Neural cell (in vitro differentiated cells): ENCODE measurements around the gene DCP1A. TPM values are rescaled to one million over a fixed set of nuclear protein-coding genes. Genes with fewer than 3 reads are reported as not detected.

Source experiments
- H2AFZ ChIP-seq: fragments of 200-600, 300-800 bp; sonication (generic), shearing (Covaris generic); 2 replicates; pipeline ENCODE4 v1.6.0; 2014; ENCODE audit warnings: low read depth, mild to moderate bottlenecking, antibody characterized with exemption, low read length, moderate library complexity
- H3F3A ChIP-seq: fragments of 200-600 bp; shearing (Covaris generic); 2 replicates; pipeline ENCODE4 v1.6.1; 2016; ENCODE audit warnings: mild to moderate bottlenecking, moderate library complexity, mixed read lengths, antibody characterized with exemption, low read length; ENCODE audit not compliant: insufficient read depth, poor library complexity, severe bottlenecking
- H3K27ac ChIP-seq: fragments of 200-600, 300-800 bp; sonication (generic), shearing (Covaris generic); 2 replicates; pipeline ENCODE4 v1.5.1; 2014; ENCODE audit warnings: mild to moderate bottlenecking, low read length, moderate library complexity
- H3K27me3 ChIP-seq: fragments of 300-800, 200-600 bp; sonication (generic), shearing (Covaris generic); 2 replicates; pipeline ENCODE4 v1.6.0; 2014; ENCODE audit warnings: mild to moderate bottlenecking, low read depth, low read length, moderate library complexity; ENCODE audit not compliant: insufficient read depth
- H3K36me3 ChIP-seq: fragments of 300-800, 200-600 bp; sonication (generic), shearing (Covaris generic); 2 replicates; pipeline ENCODE4 v1.5.1; 2014; ENCODE audit warnings: mild to moderate bottlenecking, antibody characterized with exemption, low read length, moderate library complexity; ENCODE audit not compliant: insufficient read depth
- H3K4me2 ChIP-seq: fragments of 300-800, 200-600 bp; sonication (generic), shearing (Covaris generic); 2 replicates; pipeline ENCODE4 v1.6.0; 2014; ENCODE audit warnings: mild to moderate bottlenecking, low read length
- H3K4me3 ChIP-seq: fragments of 300-800, 200-600 bp; sonication (generic), shearing (Covaris generic); 2 replicates; pipeline ENCODE4 v1.5.1; 2014; ENCODE audit warnings: mild to moderate bottlenecking, low read length, moderate library complexity
- H3K79me2 ChIP-seq: fragments of 200-600 bp; shearing (Covaris generic); replicated peaks from 2 replicates; pipeline ENCODE4 v1.6.0; 2014; ENCODE audit warnings: mild to moderate bottlenecking, low read length, moderate library complexity; ENCODE audit not compliant: insufficient read depth
- H3K9ac ChIP-seq: fragments of 300-800, 200-600 bp; sonication (generic), shearing (Covaris generic); 2 replicates; pipeline ENCODE4 v1.6.1; 2016; ENCODE audit warnings: mild to moderate bottlenecking, low read length, mixed read lengths
- H3K9me2 ChIP-seq: fragments of 200-600 bp; shearing (Covaris generic); 2 replicates; pipeline ENCODE4 v1.6.1; 2016; ENCODE audit warnings: mild to moderate bottlenecking, low read length, mixed read lengths; ENCODE audit not compliant: insufficient read depth
- H3K9me3 ChIP-seq: fragments of 200-600, 300-800 bp; sonication (generic), shearing (Covaris generic); 2 replicates; pipeline ENCODE4 v1.6.1; 2016; ENCODE audit warnings: mild to moderate bottlenecking, mixed run types, low read length, moderate library complexity, mixed read lengths
- H4K20me1 ChIP-seq: fragments of 200-600 bp; shearing (Covaris generic); 2 replicates; pipeline ENCODE4 v1.6.1; 2016; ENCODE audit warnings: mild to moderate bottlenecking, mixed run types; ENCODE audit not compliant: insufficient read depth
- CTCF ChIP-seq: fragments of 450-650 bp; IDR thresholded peaks from 2 replicates; pipeline ENCODE4 v1.5.1; 2014; ENCODE audit warnings: antibody characterized with exemption, mild to moderate bottlenecking, moderate library complexity; ENCODE audit not compliant: poor library complexity, severe bottlenecking
- EP300 ChIP-seq: fragments of 450-650 bp; conservative IDR thresholded peaks from 2 replicates; pipeline ENCODE4 v1.6.1; 2014; ENCODE audit warnings: antibody characterized with exemption, mild to moderate bottlenecking, moderate library complexity; ENCODE audit not compliant: poor library complexity, severe bottlenecking
- EZH2 ChIP-seq: fragments of 200-600, 300-800 bp; shearing (Covaris generic), sonication (generic); IDR thresholded peaks from 2 replicates; pipeline ENCODE4 v1.6.1; 2014; ENCODE audit warnings: antibody characterized with exemption, low read length, borderline replicate concordance, mild to moderate bottlenecking; ENCODE audit not compliant: insufficient read depth, poor library complexity, severe bottlenecking
- MXI1 ChIP-seq: fragments of 450-650 bp; conservative IDR thresholded peaks from 2 replicates; pipeline ENCODE4 v1.6.1; 2014; ENCODE audit warnings: antibody characterized with exemption, mild to moderate bottlenecking; ENCODE audit not compliant: poor library complexity, severe bottlenecking
- POLR2AphosphoS5 ChIP-seq: IDR thresholded peaks from 2 replicates; pipeline ENCODE4 v1.6.1; 2012
- RAD21 ChIP-seq: fragments of 450-650 bp; conservative IDR thresholded peaks from 2 replicates; pipeline ENCODE4 v1.6.1; 2014; ENCODE audit warnings: antibody characterized with exemption, mild to moderate bottlenecking, moderate library complexity
- REST ChIP-seq: IDR thresholded peaks from 2 replicates; pipeline ENCODE4 v1.6.1; 2012; ENCODE audit warnings: borderline replicate concordance
- SMC3 ChIP-seq: fragments of 450-650 bp; conservative IDR thresholded peaks from 2 replicates; pipeline ENCODE4 v1.6.1; 2014; ENCODE audit warnings: antibody characterized with exemption, mild to moderate bottlenecking, moderate library complexity; ENCODE audit not compliant: poor library complexity
- TAF1 ChIP-seq: IDR thresholded peaks from 2 replicates; pipeline ENCODE4 v1.6.1; 2012; ENCODE audit warnings: low read depth
- polyA plus RNA-seq: library from polyadenylated mRNA; depleted of rRNA; stranded (reverse); fragments of >200 nt; gene quantifications from 2 replicates; pipeline ENCODE4 v1.2.3, GENCODE V29; 2014

Gene DCP1A
- polyA plus RNA-seq, 1 donor from 2014 or later: 12.5 TPM

GRCh38 chr3:53361852-53362251 lies 14.5 kb upstream of the DCP1A start:
- TF ChIP-seq SMC3 (no peak), RAD21 (no peak), EP300 (no peak), POLR2AphosphoS5 (no peak), REST (no peak), CTCF (no peak), TAF1 (no peak), EZH2 (no peak), MXI1 (no peak)
- Histone ChIP-seq H3K27me3 (no peaks in the 10 kb centered on the region), H3K9me3 (no peaks in the 10 kb centered on the region), H3K4me2 (no peak overlapping the region), H3F3A (no peaks in the 10 kb centered on the region), H2AFZ (no peak overlapping the region), H3K36me3 (no peaks in the 10 kb centered on the region), H3K4me3 (no peak overlapping the region), H4K20me1 (no peaks in the 10 kb centered on the region), H3K9ac (no peak overlapping the region), H3K9me2 (no peaks in the 10 kb centered on the region), H3K79me2 (no peaks in the 10 kb centered on the region), H3K27ac (no peak overlapping the region)

GRCh38 chr3:53357458-53357857 lies 10.1 kb upstream of the DCP1A start:
- Histone ChIP-seq H3K9ac (no peak overlapping the region), H3K9me3 (no peaks in the 10 kb centered on the region), H3K4me2 (no peak overlapping the region), H2AFZ (no peak overlapping the region), H3K27ac (no peak overlapping the region), H3K36me3 (no peaks in the 10 kb centered on the region), H3F3A (no peaks in the 10 kb centered on the region), H3K79me2 (no peaks in the 10 kb centered on the region), H4K20me1 (no peaks in the 10 kb centered on the region), H3K4me3 (no peak overlapping the region), H3K9me2 (no peaks in the 10 kb centered on the region), H3K27me3 (no peaks in the 10 kb centered on the region)
- TF ChIP-seq RAD21 (no peak), MXI1 (no peak), POLR2AphosphoS5 (no peak), SMC3 (no peak), REST (no peak), EZH2 (no peak), TAF1 (no peak), EP300 (no peak), CTCF (no peak)
